Ascending aorta (tissue), 2 donors: ENCODE results near the gene MT4. TPM values are rescaled to one million over a fixed set of nuclear protein-coding genes. Genes with fewer than 3 reads are reported as not detected.

Experiments
- DNase-seq, 2 donors: peaks; one replicate each; pipeline ENCODE4 v3.0.0-alpha.2; 2019; ENCODE audit warnings: low spot score in 2 of 2
- H3K27ac ChIP-seq, 2 donors: fragments of 200-600 bp; sonication (generic); one replicate each; pipeline ENCODE4 v1.5.1; 2016 to 2017; ENCODE audit warnings: mild to moderate bottlenecking in 1 of 2
- H3K27me3 ChIP-seq: fragments of 200-600 bp; sonication (generic); one replicate; pipeline ENCODE4 v1.5.1; 2017
- H3K36me3 ChIP-seq, 2 donors: fragments of 200-600 bp; sonication (generic); one replicate each; pipeline ENCODE4 v1.5.1; 2016
- H3K4me1 ChIP-seq, 2 donors: fragments of 200-600 bp; sonication (generic); one replicate each; pipeline ENCODE4 v1.5.1; 2016 to 2017; ENCODE audit warnings: mild to moderate bottlenecking in 1 of 2
- H3K4me3 ChIP-seq, 2 donors: fragments of 200-600 bp; sonication (generic); one replicate each; pipeline ENCODE4 v1.5.1; 2016 to 2017; ENCODE audit warnings: mild to moderate bottlenecking in 1 of 2
- H3K9me3 ChIP-seq, 2 donors: fragments of 200-600 bp; sonication (generic); one replicate each; pipeline ENCODE4 v1.5.1; 2016
- CTCF ChIP-seq, 3 experiments: fragments of 200-600 bp in 2 of 3; fragments of 450-650 bp in 1 of 3; sonication (generic) in 2 of 3; IDR thresholded peaks; one replicate each; pipeline ENCODE4 v1.5.1; 2016 to 2019; ENCODE audit warnings: antibody characterized with exemption in 3 of 3, mild to moderate bottlenecking in 1 of 3, moderate library complexity in 1 of 3
- intact Hi-C: fragments of 100-400 bp; cut with DNase I; formaldehyde crosslinking; loops from one replicate; pipeline ENCODE4 v1.15.1; 2023
- total RNA-seq: library from RNA; depleted of rRNA; stranded (reverse); fragments of >200 nt; gene quantifications from one replicate; pipeline ENCODE4 v1.1.0, GENCODE V29; 2016

The MT4 gene
- total RNA-seq, 1 donor from 2014 or later: not detected

GRCh38 chr16:56618138-56618537 is 53.3 kb downstream of the MT4 start:
- TF ChIP-seq CTCF (IDR thresholded peaks at IDR 0.05): no peak
- H3K27me3 ChIP-seq: no peaks in the 10 kb centered on the region
- peaks cover 0 to 7% of the 10 kb centered on the region in 2 donors for H3K4me1 ChIP-seq
- no peak overlapping the region for H3K4me3 ChIP-seq
- no peaks in the 10 kb centered on the region for H3K9me3 ChIP-seq
- no peaks in the 10 kb centered on the region for H3K36me3 ChIP-seq
- no peak for DNase-seq
- intact Hi-C loops: no loop called here
- no peak overlapping the region for H3K27ac ChIP-seq

Other genes starting within 250 kb of the MT4 start
- 112 TPM for gene AMFR, start 139.5 kb upstream of the MT4 start, total RNA-seq
- 5.3 TPM for gene NUDT21, start 113.7 kb upstream of the MT4 start, total RNA-seq
- gene OGFOD1, start 113.5 kb upstream of the MT4 start, total RNA-seq: 21.9 TPM
- 29.4 TPM for gene BBS2, start 45.0 kb upstream of the MT4 start, total RNA-seq
- not detected for gene MT3, start 24.5 kb downstream of the MT4 start, total RNA-seq
- 602 TPM for gene MT2A, start 43.5 kb downstream of the MT4 start, total RNA-seq
- gene MT1E, start 60.7 kb downstream of the MT4 start, total RNA-seq: 456 TPM
- gene MT1M, start 67.6 kb downstream of the MT4 start, total RNA-seq: 105 TPM
- 183 TPM for gene MT1A, start 73.6 kb downstream of the MT4 start, total RNA-seq
- gene MT1B, start 86.8 kb downstream of the MT4 start, total RNA-seq: not detected
- 9.8 TPM for gene MT1F, start 92.9 kb downstream of the MT4 start, total RNA-seq
- gene MT1G, start 103.0 kb downstream of the MT4 start, total RNA-seq: 36.6 TPM
- not detected for gene MT1H, start 104.7 kb downstream of the MT4 start, total RNA-seq
- gene MT1X, start 117.4 kb downstream of the MT4 start, total RNA-seq: 2,291 TPM
- 419 TPM for gene NUP93, start 165.1 kb downstream of the MT4 start, total RNA-seq